Measurements from ENCODE around the gene BNIP5.

Gene BNIP5

DNA sequence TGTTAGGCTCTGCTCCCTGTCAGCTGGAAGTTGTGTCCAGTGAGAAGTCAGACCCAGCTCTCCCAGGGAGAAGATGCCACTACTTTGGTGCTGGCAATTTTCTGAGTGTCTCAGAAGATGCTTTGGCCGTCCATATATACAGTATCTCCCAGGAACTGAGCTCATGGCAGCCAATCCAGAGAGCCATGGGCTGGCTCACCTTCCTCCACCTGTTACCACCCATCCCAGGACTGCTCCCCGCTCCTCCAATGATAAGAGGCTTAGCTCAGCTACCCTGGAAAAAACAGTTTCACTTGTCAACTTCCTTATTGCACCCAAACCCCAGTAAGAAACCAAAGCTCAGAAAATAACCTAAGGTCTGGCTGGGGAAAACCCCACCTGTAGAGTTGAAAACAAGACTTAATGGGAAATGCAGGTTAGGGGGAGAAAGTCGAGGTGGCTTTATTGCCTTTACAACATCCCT is at the start of gene BNIP5:
TSS of gene BNIP5 (minus strand) at position 110 of the 463 bp plus-strand sequence. CDS start 6,198 bp downstream, outside the sequence.
- DNase-seq, result no peak

GRCh38 chr6:36384095-36384494 is 47.4 kb upstream of the BNIP5 start:
- no peak for DNase-seq

GRCh38 chr6:36383606-36384005 is 46.9 kb upstream of the BNIP5 start:
- DNase-seq, result no peak

GRCh38 chr6:36382976-36383375 is 46.3 kb upstream of the BNIP5 start:
- no peak for DNase-seq

DNA sequence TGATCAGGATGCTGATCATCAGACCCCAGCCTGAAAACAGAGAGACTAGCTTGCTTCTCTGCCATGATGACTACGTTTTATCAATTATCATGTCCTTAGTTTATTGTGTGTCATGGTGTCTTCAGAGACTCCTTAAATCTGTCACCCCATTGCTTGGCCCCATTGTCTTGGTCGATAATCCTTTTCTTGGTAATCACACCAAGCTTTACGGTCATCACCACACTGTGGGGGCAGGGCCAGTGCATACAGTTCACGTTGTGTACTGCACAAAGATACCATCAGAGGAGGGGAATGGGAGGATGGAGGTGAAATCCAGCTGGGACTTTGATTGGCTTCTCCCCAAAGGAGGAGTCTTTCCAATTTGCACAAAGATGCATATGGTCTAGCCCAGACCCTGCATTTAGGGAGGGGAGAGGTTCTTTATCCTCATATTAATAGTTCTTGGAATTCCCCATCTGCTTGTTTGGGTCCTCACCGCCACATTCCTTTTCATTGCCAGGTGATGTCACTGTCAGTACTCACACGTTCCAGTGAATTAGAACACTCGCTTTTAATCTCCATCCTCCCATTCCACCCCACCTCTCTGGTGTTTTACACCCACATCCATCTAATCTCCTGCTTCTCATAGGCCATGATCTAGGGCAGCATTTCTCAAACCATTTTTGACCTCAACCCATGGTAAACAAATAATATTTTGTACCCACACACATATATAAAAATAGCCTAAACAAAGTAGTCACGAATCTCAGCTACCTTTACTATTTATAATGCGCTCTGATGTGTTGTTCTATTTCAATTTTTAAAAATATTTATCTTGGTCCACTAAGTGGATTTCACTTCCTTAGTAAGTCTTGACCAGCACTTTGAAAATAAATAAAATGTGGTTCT is 45.1 kb upstream of the BNIP5 start:
- no peak for DNase-seq

DNA sequence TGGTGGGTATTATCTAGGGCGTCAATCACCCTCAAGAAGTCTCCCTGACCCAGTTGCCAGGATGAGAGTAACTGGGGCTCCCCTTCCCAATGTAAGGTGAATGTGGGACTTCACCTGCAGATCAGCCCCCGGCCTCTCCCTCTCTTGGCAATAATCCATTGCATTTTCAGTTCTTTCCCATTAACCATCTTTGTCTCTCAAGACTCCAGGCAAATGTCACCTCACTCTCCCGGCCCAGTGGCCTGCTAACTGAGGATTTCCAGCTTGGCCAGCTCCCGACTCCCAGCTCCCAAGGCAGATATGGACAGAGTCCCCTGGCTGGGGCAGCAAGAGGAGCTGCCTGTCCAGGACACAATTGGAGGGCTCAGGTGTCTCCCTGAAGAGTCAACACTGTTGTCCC is 43.5 kb upstream of the BNIP5 start:
- no peak for DNase-seq

- no peak for DNase-seq
Measured at GRCh38 chr6:36378936-36379335, 42.2 kb upstream of the BNIP5 start.

GRCh38 chr6:36378243-36378920 is 41.7 kb upstream of the BNIP5 start:
- DNase-seq, result no peak

GRCh38 chr6:36377594-36377993 is 40.9 kb upstream of the BNIP5 start:
- DNase-seq, result no peak

GRCh38 chr6:36376742-36377141 is 40.1 kb upstream of the BNIP5 start:
- no peak for DNase-seq

DNA sequence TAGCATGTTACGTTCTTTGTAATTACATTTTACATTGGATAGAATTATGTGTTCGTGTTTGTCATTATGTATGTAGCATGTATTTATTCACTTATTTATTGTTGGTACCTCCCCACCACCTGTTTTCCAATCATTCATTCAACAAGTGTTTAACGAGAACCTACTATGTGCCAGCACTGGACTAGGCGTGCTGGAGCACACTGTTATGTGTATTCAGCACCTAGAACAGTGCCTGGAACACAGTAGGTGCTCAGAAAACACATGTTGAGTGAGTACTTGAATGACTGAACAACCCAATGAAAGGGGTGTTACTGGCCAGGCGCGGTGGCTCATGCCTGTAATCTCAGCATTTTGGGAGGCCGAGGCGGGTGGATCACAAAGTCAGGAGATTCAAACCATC is 39.5 kb upstream of the BNIP5 start:
- DNase-seq, result no peak

GRCh38 chr6:36375644-36376155 is 39.0 kb upstream of the BNIP5 start:
- no peak for DNase-seq

DNA sequence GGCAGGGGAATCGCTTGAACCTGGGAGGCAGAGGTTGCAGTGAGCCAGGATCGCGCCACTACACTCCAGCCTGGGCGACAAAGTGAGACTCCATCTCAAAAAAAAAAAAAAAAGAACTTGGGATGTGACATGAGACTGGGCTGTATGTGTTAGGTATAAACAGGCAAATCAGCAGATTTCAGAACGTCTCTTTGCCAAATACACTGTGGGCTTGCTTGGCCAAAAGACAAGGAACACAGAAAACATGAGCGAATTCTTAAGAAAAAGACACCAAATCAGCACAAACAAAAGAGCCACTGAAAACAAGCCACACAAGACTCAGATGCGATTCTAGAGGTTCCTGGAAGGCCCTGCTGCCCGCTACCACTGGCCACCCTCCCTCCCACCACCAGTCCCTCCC is 38.3 kb upstream of the BNIP5 start:
- no peak for DNase-seq

DNA sequence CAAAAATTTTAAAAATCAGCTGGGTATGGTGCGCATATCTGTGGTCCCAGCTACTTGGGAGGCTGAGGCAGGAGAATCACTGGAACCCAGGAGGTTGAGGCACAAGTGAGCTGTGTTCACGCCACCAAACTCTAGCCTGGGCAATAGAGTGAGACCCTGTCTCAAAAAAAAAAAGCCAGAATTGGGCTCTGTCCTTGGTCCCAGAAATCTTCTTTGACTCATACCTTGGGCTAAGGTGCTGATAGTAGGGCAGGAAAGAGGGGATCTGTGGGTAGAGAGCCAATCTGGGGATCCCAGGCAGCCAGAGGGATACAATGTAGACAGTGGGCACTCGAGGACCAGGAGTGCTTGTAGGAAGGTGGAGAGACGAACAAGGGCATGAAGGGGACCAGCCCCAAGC is 37.5 kb upstream of the BNIP5 start:
- no peak for DNase-seq

- no peak for DNase-seq
Measured at GRCh38 chr6:36373368-36374019, 36.8 kb upstream of the BNIP5 start.

GRCh38 chr6:36372088-36372487 is 35.4 kb upstream of the BNIP5 start:
- no peak for DNase-seq

DNA sequence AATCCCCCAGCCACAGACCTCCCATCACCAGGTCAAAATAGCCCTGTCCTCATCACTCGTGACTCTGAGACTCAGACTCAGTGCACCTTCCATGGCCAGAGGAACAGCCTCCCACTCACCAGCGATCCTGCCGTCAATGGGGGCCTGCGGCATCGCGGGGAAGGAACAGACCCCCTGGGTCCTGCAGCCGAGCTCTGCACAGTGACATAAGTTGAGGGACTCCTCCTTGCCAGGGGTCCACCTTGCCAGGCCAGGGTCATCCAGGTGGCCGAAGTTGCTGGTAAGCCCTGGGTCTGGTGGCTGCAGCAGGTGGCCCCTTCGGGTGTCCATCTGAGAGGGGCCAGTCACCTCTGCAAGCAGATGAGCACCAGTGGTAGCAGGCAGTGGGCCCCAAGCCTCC is 34.5 kb upstream of the BNIP5 start:
- DNase-seq, result no peak

DNA sequence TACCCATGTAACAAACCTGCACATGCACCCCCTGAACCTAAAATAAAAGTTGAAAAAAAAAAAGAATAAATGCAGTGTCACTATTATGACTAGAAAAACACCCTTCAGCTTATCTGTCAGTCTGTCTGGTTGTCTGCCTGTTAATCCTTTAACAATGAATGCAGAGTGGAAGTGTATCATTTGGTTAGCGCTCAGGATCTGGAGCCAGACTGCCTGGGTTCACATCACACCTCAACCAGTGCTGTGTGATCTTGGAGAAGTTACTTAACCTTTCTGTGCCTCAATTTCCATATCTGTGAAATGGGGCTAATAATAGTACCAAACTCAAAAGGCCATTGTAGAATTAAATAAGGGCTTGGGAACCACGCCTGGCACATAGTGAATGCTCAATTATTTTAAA is 34.0 kb upstream of the BNIP5 start:
- DNase-seq, result no peak

DNA sequence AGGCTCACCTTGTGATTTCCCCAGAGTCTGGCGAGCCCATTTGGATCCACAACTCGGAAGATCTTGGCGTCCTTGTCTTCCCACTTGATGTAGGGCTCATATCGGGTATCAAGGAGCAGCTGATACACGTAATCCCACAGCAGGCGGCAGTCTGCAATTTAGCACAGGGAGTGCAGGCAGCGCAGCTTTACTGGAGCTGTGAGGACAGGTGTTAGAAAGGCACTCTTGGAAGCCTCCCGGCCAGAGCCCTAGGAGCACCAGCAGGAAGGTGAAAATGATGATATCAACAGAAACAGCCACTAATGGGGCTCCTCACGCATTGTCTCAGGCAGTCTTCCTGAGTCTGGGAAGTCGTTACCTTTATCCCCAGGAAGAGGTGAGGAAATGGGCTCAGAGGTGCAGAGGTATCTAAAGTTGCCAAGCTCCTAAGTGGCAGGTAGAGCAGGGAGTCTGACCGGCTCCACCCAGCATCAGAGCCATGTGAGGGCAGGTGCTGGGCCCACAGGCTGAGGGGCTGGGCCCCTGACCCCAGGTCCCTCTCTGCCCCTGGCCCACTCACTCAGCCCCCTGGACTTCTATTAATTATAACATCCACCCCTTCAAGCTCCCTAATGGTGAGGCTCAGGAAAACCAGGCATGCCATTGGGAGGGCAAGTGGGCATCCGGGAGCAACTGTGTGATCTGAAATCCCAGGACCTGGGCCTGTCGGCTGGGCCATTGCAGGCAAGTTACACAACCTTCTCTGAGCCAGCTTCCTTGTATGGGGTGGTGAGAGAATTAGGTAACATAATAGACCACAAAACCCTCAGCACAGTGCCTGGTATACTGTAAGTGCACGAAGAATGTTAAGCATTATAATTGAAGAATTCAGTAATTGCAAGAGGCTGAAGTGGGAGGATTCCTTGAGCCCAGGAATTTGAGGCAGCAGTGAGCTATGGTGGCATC is 32.5 kb upstream of the BNIP5 start:
- peak; percentile 16 for DNase-seq

DNA sequence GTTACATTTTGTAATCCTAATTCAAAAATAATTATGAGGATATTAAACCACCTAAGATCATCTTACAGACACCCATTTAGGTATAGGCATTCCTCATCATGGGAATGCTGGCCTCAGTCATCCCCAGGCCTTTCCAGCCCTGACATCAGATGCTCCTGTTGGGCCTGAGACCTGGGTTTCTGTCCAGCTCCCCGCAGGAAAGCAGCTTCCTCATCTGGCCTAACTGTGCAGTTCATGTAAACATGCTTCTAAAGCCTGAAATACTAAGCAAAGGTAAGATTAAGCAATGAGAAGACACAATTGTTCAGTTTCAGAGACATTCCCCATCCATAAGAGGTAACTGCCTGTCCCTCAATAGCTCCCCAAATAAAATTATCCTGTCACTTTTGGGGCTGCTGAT is 31.7 kb upstream of the BNIP5 start:
- DNase-seq, result no peak

DNA sequence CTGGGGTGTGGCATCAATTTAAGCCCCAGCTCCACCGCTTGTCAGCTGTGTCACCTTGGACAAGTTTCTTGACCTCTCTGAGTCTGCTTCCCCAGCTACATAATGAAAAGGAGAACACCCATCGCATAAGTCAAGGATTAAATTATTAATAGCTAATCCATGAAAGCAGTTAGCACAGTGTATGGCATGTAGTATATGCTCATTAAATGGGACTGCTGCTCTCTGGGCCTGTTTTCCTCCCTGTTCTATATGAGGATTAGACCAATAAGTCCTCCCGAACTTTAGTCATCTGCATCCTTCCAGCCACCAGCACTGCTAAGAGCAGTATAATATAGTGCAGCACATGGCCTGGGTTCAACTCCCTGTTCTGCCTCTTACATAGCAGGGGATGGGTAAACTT is 31.1 kb upstream of the BNIP5 start:
- no peak for DNase-seq

Measured in CD4-positive, alpha-beta T cell treated with Interferon gamma for 1 hour (primary cell).